HG03571 (cell line): ENCODE measurements around the gene TNFSF10.

Experiments
- ATAC-seq: cut with Tn5 transposase; IDR thresholded peaks from one replicate; pipeline ENCODE4 v1.9.1; 2021; ENCODE audit not compliant: unreplicated experiment

The TNFSF10 gene

DNA sequence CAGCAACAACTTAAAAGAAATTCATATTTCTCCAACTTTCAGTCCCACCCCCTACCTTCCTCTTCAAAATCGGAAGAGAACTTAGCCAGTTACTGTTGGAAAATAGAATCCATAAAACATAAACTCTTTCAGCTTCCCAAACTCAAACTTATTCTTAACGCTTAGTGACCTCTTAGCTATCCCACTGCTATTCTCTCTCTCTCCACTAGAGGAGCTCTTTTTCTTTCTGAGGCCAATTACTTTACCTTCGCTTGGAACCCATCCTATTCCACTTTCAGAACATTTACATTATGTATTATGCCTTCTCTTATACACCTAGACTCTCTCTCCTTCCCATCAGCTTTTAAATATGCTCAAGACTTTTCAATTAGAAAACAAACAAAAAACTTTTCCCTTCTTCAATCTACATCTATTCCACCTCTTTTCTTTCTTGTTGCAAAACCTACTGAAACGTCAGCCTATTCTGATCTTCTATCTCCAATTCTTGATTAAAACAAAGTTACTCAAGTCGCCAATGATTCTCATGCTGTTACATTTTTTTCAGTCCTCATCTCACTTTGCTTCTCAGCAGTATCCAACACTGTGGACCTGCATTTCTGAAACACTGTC is 61.6 kb downstream of the TNFSF10 start:
- ATAC-seq, result no peak

DNA sequence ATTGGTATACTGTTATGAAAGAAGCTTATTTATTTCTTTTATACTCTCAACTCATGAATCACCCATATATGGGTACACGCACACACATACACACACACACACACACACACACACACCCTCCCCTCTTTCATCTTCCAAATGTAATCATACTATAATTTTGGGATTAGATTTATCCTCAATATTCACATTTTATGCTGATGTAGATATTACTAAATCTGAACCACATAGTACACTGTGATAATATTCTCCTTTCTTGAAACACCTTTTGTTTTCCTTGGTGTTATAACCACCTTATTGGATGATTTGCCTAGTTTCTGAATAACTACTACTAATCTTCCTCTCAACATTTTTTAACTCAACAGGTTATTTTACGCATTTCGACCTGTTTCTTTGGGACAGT is 66.8 kb downstream of the TNFSF10 start:
- ATAC-seq, result no peak
